LNCAP (cell line): ENCODE measurements around the gene CHRNB1.
"Not testable (repeated sequence)": the region's sequence is repeated elsewhere in the genome, so short reads cannot be mapped to it uniquely, and the experiment has no call there.

Experiments
- CTCF ChIP-seq: fragments of 450-650 bp; IDR thresholded peaks from 2 replicates; pipeline ENCODE4 v1.5.1; 2017; ENCODE audit warnings: mild to moderate bottlenecking

Gene CHRNB1

GRCh38 chr17:7477392-7478275 is 32.8 kb downstream of the CHRNB1 start:
- TF ChIP-seq CTCF = no peak

- TF ChIP-seq CTCF = no peak
These were observed 33.7 kb downstream of the CHRNB1 start for GRCh38 chr17:7478276-7479212.

GRCh38 chr17:7479213-7480088 is 34.6 kb downstream of the CHRNB1 start, which contains the start of gene ZBTB4:
ZBTB4 (minus strand) TSS chr17:7479631; CDS start chr17:7466801, 12,830 bp downstream.
- TF ChIP-seq CTCF = no peak

- TF ChIP-seq CTCF = no peak
These were observed 35.2 kb downstream of the CHRNB1 start for GRCh38 chr17:7480089-7480384.

GRCh38 chr17:7481275-7481674 is 36.4 kb downstream of the CHRNB1 start, which contains the start of gene SLC35G6:
SLC35G6 (plus strand) TSS chr17:7481446; CDS start chr17:7481517, 71 bp downstream.
- not testable (repeated sequence) for TF ChIP-seq CTCF

GRCh38 chr17:7483255-7484066 is 38.6 kb downstream of the CHRNB1 start:
- no peak for TF ChIP-seq CTCF
